ENCODE data around the gene PXK.

DNA sequence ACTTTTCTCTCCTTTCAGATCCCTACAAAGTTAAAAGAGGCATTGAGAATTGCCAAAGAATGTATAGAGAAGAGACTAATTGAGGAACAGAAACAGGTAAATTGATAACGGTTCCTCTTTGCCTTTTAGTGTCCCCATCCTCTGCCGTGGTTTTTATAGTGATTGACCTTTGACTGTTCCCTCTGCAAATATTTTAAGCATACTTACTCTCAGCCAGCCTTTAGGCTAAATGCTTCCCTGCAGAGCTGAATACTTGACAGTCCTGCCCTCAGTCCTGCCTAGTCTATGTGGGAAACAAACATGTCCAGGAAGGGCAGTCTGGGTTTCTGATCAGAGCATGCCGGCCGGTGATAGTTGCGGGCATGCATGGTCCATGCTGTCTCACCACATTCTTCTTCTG is 76.2 kb downstream of the PXK start:
- TF ChIP-seq, protein P1, sequence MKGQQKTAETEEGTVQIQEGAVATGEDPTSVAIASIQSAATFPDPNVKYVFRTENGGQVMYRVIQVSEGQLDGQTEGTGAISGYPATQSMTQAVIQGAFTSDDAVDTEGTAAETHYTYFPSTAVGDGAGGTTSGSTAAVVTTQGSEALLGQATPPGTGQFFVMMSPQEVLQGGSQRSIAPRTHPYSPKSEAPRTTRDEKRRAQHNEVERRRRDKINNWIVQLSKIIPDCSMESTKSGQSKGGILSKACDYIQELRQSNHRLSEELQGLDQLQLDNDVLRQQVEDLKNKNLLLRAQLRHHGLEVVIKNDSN (IDR thresholded peaks at IDR 0.05), result no peak
- no peak for TF ChIP-seq CEBPB (IDR thresholded peaks at IDR 0.05)

Data from Ishikawa (cell line).